Fibroblast of skin of right biceps (primary cell): ENCODE measurements around the gene ANK2.
"Not testable (repeated sequence)": the region's sequence is repeated elsewhere in the genome, so short reads cannot be mapped to it uniquely, and the experiment has no call there.

Experiments
- DNase-seq: peaks from one replicate; pipeline ENCODE4 v3.0.0-alpha.2; 2013

Gene ANK2

DNA sequence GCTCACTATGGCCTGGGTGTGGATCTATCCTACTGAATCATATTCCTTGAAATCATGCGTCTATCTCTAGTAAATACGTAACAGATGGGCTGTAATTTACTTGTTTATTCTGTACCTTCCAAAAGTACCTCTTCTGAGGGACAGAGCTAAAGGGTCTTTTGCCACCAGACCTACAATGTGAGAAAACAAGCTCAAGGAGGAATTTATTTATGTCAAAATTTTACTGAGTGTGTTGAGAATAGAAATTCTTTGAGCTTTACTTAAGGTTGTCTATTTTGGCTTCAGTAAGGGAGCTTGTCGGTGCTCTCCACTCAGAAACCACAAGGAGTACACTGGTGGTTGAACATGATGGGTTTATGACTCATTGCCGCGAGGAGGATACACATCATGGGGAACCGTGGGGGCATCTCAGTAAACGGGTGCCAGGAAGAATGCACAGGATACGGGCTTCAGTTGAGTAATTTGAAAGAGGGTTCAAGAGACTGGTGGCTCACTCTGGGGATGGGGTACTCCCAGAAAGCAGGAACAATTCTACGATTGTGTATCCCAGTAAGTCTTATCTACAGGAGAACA, 3.0 kb downstream of the ANK2 start:
- peak; percentile 66 for DNase-seq

DNA sequence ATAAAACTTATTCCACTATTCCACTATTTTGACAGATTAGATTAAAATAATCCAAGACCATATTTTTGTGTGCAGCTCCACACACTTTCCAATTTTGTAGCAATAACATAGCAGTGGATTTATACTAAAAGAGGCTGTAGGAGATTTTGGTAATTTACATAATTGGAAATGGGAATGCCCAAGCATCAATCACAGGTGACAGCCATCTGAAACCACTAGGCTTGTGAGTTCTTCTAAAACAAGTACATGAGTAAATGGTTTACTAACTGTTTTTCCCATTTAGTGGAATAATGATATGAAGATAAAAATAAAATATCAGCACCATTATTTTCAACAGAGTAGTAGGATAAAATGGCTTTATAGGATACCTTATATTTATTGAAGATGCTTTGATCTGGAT, 4.4 kb downstream of the ANK2 start:
- DNase-seq, result no peak

DNA sequence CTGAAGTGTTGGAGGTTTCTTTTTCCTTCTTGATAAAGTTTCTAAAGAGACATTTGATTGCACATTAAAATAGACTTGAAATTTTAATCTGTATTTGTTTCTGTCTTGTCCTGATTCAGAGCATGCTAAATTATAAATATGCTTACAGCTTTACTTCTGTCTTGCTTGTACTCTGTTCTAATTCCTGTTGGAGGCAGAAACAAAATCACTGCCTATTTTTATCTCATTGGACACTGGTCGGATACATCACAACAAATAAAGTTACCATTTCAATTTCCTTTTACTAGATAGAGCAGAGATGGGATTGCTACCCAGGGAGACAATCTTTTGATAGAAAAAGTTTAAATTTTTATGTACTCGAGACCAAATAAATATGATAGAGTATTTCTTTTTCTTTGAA, 6.9 kb downstream of the ANK2 start:
- DNase-seq, result no peak

DNA sequence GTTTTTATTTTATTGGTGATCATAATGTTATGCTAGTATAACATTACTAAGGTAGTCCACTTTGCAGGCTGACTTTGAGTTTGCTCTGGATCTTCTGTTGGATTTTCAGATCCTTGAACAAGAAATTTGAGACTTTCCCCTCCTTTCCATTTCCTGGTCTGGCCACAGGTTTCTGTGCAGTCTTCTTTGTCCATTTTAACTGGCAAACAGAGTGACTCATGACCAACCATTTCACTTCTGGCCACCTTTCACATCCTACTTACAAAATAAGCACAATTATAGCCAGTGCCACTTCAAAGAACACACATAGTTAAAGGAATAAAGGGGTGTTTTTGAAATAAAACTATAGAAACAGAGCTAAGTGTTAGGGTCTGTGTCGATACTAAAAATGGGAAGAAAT, 8.4 kb downstream of the ANK2 start:
- peak; percentile 12 for DNase-seq

DNA sequence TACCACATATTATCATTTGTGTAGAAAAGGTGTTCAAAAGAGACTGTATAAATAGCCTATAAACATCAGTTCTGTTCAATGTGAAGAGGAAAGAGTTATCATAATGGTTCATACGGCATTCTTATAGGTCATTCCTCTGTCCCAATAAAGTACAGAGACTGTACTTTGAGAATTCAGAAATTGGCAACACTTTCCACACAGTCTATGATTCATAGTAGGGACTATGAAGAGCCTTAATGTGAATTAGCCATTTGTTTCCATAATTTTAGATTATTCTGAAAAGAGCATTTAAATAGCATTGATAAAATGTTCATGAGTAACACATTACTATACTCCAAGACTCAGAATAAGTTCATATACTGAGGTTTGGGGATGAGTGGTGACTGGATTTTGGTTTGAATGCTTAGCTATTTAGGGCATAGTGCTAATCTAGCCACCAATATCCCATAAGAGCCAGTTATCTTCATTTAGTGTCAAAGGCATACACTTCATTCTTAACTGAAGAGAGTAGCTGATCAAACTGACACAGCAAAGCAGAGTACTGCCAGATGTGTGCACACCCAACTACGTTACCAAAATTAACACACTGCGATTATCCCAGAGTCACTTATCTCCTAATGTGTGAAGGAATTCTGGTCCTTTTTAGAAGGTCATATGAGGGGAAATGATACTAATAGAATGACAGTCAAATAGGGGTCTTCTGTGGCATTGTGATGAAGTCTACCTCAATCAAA, 10.2 kb downstream of the ANK2 start:
- no peak for DNase-seq

DNA sequence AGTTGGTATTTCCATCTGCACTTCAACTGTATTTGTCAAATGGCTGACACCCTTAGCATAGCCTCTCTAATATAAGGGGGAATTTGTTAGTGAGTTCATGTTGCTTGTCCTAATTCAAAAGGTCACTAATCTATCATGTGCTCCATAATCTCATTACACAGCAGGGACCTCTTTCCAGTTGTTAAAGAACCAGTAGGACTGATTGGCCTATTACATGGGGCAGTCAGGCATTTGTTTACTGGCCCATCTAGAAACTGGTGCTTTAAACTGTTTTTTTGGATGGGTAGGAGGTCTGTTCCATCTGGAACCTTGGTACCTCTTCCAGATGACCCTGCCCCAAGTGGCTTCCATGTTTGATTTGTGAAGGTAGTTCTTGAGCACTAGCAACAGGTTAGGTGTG, 11.4 kb downstream of the ANK2 start:
- no peak for DNase-seq

- no peak for DNase-seq
These were observed 14.8 kb downstream of the ANK2 start for GRCh38 chr4:113064244-113064643.

- no peak for DNase-seq
These were observed 16.2 kb downstream of the ANK2 start for GRCh38 chr4:113065629-113066028.

DNA sequence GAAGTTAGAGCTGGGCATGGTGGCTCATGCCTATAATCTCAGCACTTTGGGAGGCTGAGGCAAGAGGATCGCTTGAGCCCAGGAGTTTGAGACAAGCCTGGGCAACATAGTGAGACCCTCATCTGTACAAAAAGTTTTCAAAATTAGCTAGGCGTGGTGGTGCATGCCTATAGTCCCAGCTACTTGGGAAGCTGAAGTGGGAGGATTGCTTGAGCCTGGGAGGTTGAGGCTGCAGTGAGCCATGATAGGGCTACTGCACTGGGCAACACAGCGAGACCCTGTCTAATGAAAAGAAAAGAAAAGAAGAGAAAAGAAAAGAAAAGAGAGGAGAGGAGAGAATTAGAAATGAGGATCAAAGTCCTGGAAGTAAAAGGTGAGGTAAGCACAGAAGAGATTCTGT, 19.3 kb downstream of the ANK2 start:
- DNase-seq, result not testable (repeated sequence)

GRCh38 chr4:113069212-113069892, 19.9 kb downstream of the ANK2 start:
- DNase-seq, result peak; percentile 12

- no peak for DNase-seq
These were observed 21.3 kb downstream of the ANK2 start for GRCh38 chr4:113070755-113071154.

DNA sequence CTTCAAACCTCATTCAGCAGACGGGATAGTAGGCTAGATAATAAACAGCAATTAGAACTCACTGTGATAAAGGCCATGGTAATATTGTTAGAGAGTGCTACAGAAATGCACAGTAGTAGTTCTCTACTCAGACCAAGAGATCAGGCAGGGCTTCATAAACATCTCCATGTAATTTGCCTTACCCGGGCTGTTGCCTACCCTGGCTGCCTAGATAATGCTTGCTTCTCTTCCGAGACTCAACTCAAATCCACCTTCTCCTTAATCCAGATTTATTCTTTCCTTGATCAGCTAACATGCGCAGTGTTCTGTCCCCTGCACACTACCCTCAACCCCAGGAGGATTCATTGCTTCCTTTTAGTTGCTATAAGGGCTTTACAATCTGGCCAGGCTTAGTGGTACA, 21.8 kb downstream of the ANK2 start:
- no peak for DNase-seq

GRCh38 chr4:113071805-113072204, 22.4 kb downstream of the ANK2 start:
- no peak for DNase-seq

DNA sequence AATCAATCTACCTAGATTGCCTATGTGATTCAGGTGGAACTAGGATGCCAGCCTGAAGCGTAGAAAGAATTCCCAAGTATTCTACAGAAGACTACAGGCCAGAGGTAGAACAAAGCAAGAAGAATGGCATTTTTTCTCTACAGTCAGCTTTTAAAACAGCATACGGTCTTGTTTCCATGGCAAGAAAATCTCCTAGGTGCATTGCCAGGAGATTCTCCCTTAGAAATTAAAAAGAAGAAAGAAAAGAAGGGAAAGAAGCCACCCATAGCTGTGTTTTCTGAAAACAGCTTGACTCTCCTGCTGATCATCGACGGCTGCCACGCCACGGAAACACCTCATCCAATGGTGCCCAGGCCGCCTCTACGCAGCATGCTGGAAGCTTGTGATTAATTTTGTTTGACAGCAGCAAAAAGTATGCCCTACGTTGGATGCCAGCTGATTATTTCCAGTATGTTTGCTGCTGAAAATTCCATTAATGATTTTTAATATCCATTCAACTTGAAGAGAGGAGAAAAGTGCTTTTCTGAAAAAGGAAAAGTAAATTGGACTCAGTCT, 24.1 kb downstream of the ANK2 start:
- no peak for DNase-seq

GRCh38 chr4:113077575-113077974, 28.1 kb downstream of the ANK2 start:
- no peak for DNase-seq

GRCh38 chr4:113078066-113078465, 28.6 kb downstream of the ANK2 start:
- no peak for DNase-seq

DNA sequence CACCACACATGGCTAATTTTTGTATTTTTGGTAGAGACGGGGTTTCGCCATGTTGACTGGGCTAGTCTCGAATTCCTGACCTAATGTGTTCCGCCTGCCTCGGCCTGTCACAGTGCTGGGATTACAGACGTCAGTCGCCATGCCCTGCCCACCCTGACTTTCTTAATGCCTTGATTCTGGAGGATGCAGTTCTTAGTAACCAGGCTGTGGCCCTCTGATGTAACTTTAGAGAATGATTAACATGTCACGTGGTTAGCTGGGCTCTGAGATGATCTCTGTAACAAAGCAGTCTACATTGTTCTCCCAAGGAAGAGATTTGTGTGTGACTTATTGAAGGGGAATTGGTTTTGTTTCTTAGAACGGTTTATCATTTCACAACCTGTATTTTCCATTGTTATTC, 30.6 kb downstream of the ANK2 start:
- DNase-seq, result peak; percentile 15

DNA sequence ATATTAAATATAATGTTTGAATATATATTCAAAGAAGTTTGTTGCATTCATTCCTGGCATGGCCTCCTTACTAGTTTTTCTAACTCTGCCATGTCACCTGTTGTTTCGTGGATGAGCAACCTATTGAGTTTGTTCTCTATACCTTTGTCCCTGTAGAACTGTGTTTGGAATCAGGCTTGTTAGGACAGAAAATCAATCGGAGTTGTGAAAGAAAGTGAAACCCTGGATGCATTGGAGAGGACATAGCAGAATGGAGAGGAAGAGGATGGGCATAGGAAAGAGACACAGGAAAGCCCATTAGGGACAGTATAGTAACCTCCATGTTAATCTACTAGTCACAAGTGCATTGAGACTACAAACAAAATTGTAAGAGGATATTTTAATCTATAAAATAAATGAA, 31.2 kb downstream of the ANK2 start:
- DNase-seq, result no peak

- DNase-seq, result no peak
These were observed 33.9 kb downstream of the ANK2 start for GRCh38 chr4:113083346-113083745.

DNA sequence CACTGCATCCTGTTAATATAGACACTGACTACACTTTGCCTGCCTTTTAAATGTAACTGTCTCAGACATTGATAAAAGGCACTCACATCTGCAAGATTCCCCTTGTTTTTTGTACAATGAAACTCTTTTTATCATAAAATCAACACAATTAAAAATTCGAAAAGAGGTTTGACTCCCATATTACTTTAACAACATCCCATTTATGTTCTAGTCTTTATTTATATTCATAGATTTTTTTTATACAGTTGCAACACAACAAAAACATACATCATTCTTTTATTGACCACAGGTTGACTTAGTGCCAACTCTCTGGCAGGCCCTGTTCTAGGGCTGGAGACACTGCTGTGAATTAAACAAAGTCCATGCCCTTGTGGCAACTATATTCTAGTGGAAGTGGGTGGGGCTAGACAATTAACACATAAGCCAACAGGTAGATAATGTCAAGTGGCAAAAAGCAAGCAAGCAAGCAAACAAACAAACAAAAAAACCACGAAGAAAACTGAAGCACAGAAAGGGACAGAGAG, 36.8 kb downstream of the ANK2 start:
- DNase-seq, result no peak

- DNase-seq, result no peak
These were observed 38.6 kb downstream of the ANK2 start for GRCh38 chr4:113088050-113088449.

DNA sequence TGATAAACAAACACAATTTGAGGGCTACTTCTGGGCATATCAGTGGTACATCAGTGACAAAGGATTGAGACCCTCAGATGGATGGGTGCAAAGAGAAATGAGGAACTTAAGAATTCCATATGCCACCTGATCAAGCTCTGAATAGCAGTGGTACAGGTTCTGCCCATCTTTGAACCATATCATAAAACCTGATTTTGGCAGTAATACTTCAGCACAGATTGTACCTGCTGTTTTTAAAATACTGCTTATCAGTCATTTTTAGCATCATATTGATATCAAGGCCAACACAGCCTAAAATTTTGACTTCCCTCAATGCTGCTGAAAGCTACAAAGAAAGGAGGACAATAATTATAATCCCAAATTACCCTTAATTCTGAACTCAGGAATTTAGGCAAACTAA, 41.5 kb downstream of the ANK2 start:
- no peak for DNase-seq

- DNase-seq, result no peak
These were observed 44.9 kb downstream of the ANK2 start for GRCh38 chr4:113094331-113094730.

DNA sequence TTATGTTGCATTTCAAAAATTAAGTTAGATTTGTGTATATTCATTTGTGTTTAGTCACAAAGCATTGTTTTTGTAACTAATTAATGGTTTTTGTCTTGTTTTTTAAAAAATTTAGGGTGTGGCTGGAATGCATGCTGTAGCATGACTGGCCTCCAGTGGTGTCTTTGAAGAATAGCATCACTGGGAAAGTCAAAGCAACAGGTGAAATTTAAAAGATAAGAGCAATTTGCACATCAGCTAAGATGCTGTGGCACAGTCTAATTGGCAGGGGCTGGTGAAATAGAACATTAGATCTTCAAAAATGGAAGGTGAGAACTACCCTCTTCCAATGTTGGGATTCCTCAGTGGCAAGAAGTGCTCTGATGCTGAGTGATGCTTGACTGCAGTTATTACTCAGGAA, 45.3 kb downstream of the ANK2 start:
- DNase-seq, result peak; percentile 21
